HG03342 (cell line): ENCODE results near the gene RASA2.

Experiments
- ATAC-seq: cut with Tn5 transposase; IDR thresholded peaks from one replicate; pipeline ENCODE4 v1.9.1; 2021; ENCODE audit warnings: mild to moderate bottlenecking, moderate library complexity; ENCODE audit not compliant: unreplicated experiment

The RASA2 gene

GRCh38 chr3:141643391-141643790, 156.6 kb downstream of the RASA2 start:
- no peak for ATAC-seq

DNA sequence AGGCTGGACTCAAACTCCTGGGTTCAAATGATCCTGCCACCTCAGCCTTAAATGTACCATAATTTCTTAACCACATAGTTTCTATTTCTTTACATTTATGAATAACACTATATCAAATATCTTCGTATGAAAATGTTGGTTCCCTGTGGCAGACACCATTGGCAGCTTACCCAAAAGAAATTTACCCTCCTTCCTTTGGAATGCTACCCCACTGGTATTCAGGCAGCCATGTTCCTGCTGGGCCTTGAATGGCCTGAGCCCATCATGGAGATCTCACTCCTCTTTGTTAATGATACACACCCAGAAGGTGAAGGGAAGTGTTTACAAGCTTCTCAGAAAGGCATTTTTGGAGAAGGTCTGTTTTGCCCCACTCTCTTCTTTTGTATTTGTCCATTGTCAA, 157.0 kb downstream of the RASA2 start:
- ATAC-seq: no peak

GRCh38 chr3:141644931-141645330, 158.1 kb downstream of the RASA2 start:
- ATAC-seq: peak; percentile 93

- ATAC-seq: no peak
Measured at GRCh38 chr3:141646760-141647561, 160.1 kb downstream of the RASA2 start.

DNA sequence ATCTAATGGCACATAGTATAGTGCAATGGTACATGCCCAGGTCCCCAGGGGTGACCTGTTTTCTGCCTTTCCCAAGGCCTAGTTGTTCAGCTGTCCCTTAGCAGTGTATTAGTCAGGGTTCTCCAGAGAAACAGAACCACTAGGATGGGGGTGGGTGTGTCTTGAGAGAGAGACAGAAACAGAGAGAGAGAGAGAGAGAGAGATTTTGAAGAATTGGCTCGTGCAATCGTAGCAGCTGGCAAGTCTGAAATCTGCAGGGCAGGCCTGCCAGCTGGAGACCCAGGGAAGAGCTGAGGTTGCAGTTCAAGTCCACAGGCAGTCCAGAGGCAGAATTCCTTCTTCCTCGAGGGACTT, 160.7 kb downstream of the RASA2 start:
- no peak for ATAC-seq

DNA sequence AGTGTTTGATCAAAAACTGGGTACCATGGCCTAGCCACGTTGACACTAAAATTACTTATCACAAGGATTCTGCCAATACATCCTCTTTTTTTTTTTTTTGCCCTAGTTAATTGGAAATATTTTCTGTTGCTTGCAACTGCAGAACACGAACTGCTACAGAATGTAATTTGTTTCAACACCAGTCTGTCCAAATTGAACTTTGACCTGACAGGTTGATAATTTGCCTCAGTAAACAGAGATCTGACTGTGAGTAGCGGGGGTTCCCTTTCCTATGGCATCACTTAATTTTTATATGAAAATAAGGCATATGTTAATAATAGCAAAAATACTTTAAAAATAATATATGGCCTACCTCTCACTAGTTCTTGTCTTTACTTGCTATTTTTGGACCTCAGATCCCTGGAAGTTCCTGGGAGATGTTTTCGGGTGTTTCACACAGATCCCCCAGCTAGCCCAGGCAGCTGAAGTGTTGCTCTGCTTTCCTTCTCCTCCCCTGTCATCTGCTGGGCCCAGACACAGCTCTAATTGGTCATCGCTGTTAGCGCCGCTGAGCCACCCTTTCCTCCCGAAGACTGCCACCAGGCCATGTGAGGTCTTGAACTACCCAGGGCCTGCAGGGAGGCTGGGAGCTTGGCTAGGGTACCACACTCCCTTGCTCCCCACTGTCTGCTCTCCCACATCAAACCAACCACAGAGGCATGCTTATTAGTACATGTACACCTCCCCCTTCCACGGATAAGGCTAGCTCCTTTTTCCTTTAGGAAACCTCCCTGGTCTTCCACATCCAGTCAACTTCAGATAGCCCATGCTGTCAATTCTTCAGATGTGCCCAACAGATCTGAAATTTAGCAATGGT, 161.5 kb downstream of the RASA2 start:
- ATAC-seq: no peak

GRCh38 chr3:141649871-141650270, 163.0 kb downstream of the RASA2 start:
- no peak for ATAC-seq

- ATAC-seq: no peak
Measured at GRCh38 chr3:141650783-141651182, 164.0 kb downstream of the RASA2 start.

- ATAC-seq: no peak
Measured at GRCh38 chr3:141651409-141651808, 164.6 kb downstream of the RASA2 start.

GRCh38 chr3:141652349-141652748, 165.5 kb downstream of the RASA2 start:
- no peak for ATAC-seq

DNA sequence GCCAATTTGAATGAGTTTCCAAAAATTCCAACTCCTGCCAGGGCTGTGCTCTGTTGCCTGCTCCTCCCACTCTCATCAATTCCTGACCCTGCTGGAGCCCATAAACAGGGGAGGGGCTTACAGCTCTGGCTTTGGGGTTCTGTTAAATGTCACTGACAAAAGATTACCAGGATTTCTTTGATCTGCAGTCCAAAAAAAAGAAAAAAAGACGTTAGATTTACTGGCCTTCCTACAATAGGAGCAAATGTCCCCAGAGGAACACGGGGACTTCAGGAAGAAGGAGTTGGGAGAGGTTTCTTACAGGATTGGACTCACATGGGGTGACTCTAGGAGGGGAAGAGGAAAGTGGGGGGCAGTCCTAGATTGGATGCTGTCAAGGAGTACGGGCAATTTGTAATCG, 167.0 kb downstream of the RASA2 start:
- no peak for ATAC-seq

DNA sequence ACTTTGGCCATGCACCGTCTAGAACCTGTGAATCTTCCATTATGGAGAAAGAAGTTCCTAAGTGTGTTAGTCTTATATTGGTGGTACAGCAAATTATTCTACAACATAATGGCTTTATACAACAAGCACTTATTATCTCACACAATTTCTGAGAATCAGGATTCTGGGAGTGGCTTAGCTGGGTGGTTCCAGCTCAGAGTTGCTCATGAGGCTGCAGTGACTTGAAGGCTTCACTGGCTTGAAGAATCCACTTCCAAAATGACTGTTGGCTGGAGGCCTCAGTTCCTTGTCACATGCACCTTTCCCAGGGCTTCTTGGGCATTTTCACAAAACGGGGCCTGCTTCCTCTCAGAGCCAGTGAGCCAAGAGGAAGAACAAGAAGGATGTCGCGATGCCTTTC, 169.0 kb downstream of the RASA2 start:
- no peak for ATAC-seq

DNA sequence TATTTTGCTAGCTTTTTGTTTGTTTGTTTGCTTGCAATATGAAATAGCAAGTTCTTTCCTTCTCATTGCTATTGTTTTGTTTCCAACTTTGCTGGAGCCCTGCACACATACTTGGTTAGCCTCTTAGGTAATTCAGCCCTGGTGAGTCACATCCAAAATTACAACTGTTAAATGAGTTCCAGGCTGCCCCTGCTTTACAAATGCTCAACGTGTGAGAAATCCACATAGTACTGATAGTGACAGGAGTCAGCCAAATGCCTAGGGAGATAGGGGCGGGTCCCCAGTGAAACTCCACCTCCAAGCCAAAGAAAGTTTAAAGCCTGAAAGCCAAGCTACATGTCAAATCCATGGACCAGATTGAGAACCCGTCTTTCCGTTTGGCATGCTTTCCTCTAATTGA, 169.9 kb downstream of the RASA2 start:
- no peak for ATAC-seq

- ATAC-seq: no peak
Measured at GRCh38 chr3:141657516-141657915, 170.7 kb downstream of the RASA2 start.

- no peak for ATAC-seq
Measured at GRCh38 chr3:141659821-141660613, 173.2 kb downstream of the RASA2 start.

GRCh38 chr3:141660614-141660947, 173.8 kb downstream of the RASA2 start:
- no peak for ATAC-seq

GRCh38 chr3:141661229-141662196, 174.7 kb downstream of the RASA2 start:
- ATAC-seq: no peak

DNA sequence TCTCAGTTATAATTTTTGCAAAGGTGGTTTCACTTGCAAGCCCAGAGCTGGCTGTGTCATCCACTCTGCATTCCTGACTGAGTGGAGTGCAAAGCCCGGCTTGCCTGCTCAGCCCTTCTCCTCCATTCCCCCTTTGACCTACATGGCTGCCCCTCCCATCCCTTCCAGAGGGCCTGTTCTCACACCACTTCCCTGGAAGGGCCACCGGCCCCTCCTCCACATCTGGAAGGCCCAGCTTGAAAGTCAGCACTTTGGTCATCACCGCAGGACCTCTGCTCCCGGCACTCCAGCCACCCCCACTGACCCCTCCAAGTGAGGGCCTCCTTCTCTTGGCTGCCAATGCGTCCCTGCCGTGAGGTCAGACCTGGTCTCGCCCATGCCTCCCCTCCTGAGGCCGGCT, 177.2 kb downstream of the RASA2 start:
- ATAC-seq: no peak
